SIG-M5 (cell line): Measurements from ENCODE around the gene TRNT1.

ENCODE experiments used
- DNase-seq: peaks from one replicate; lab custom pipeline; 2025; lab: John Stamatoyannopoulos, UW

Gene TRNT1

GRCh38 chr3:3110749-3111361 is 15.9 kb upstream of the TRNT1 start:
- no peak for DNase-seq

- no peak for DNase-seq
Measured at GRCh38 chr3:3113042-3113709, 13.6 kb upstream of the TRNT1 start.

- DNase-seq, result no peak
Measured at GRCh38 chr3:3117651-3118050, 9.1 kb upstream of the TRNT1 start.

- DNase-seq, result no peak
Measured at GRCh38 chr3:3119393-3119851, 7.3 kb upstream of the TRNT1 start.

GRCh38 chr3:3125977-3126376 is 763 bp upstream of the TRNT1 start:
- DNase-seq, result no peak

GRCh38 chr3:3127432-3128010 is 781 bp downstream of the TRNT1 start:
- no peak for DNase-seq

GRCh38 chr3:3129579-3129978 is 2.8 kb downstream of the TRNT1 start:
- no peak for DNase-seq

GRCh38 chr3:3133500-3133899 is 6.8 kb downstream of the TRNT1 start:
- DNase-seq, result no peak

- no peak for DNase-seq
Measured at GRCh38 chr3:3134750-3135448, 8.2 kb downstream of the TRNT1 start.

- no peak for DNase-seq
Measured at GRCh38 chr3:3137526-3137925, 10.8 kb downstream of the TRNT1 start.

GRCh38 chr3:3141939-3142338 is 15.2 kb downstream of the TRNT1 start:
- DNase-seq, result no peak

GRCh38 chr3:3145831-3146230 is 19.1 kb downstream of the TRNT1 start:
- no peak for DNase-seq

GRCh38 chr3:3149560-3149959 is 22.8 kb downstream of the TRNT1 start:
- no peak for DNase-seq

GRCh38 chr3:3151513-3151912 is 24.8 kb downstream of the TRNT1 start:
- DNase-seq, result no peak

GRCh38 chr3:3154879-3155610 is 28.3 kb downstream of the TRNT1 start:
- no peak for DNase-seq

GRCh38 chr3:3157484-3157883 is 30.7 kb downstream of the TRNT1 start:
- DNase-seq, result no peak

- DNase-seq, result no peak
Measured at GRCh38 chr3:3160826-3161225, 34.1 kb downstream of the TRNT1 start.

- no peak for DNase-seq
Measured at GRCh38 chr3:3165241-3165640, 38.5 kb downstream of the TRNT1 start.

GRCh38 chr3:3165650-3166049 is 38.9 kb downstream of the TRNT1 start:
- DNase-seq, result no peak

GRCh38 chr3:3170998-3171397 is 44.3 kb downstream of the TRNT1 start:
- no peak for DNase-seq

- DNase-seq, result no peak
Measured at GRCh38 chr3:3172627-3173026, 45.9 kb downstream of the TRNT1 start.

GRCh38 chr3:3177861-3178497 is 51.2 kb downstream of the TRNT1 start:
- no peak for DNase-seq
